Activated CD8-positive, alpha-beta memory T cell treated with anti-CD3 and anti-CD28 coated beads, Interleukin-2, amount 10 ng/mL, durations not matched to agents 7 days and 5 days (primary cell): ENCODE measurements around the gene AFF4. TPM values are rescaled to one million over a fixed set of nuclear protein-coding genes. Genes with fewer than 3 reads are reported as not detected.

Source experiments
- total RNA-seq, 2 experiments: library from RNA; stranded (reverse); gene quantifications; one replicate each; pipeline ENCODE4 v1.2.3, GENCODE V29; 2021

The AFF4 gene
- total RNA-seq, 2 experiments from 2014 or later = 32.6 to 34.7 TPM

Other genes starting within 250 kb of the AFF4 start
- gene KIF3A, start 226.1 kb downstream of the AFF4 start, total RNA-seq = 10 to 100 TPM; 18.2 to 38.8 TPM
- gene CCNI2, start 216.2 kb downstream of the AFF4 start, total RNA-seq = 10 to 100 TPM; 16.7 to 52.5 TPM
- 10 to 100 TPM; 43.7 to 57.3 TPM for gene SEPTIN8, start 186.4 kb downstream of the AFF4 start, total RNA-seq
- gene SOWAHA, start 150.3 kb downstream of the AFF4 start, total RNA-seq = under 1 TPM in 1 of 2 experiments, not detected in 1; 0.42 TPM
- gene SHROOM1, start 133.0 kb downstream of the AFF4 start, total RNA-seq = 10 to 100 TPM in 1 of 2 experiments, 1 to 10 TPM in 1; 4.4 to 11.5 TPM
- gene GDF9, start 97.2 kb downstream of the AFF4 start, total RNA-seq = under 1 TPM; 0.26 to 0.67 TPM
- 100 to 1,000 TPM; 344 to 446 TPM for gene UQCRQ, start 97.0 kb downstream of the AFF4 start, total RNA-seq
- 1 to 10 TPM; 2.7 to 6.0 TPM for gene LEAP2, start 90.0 kb downstream of the AFF4 start, total RNA-seq
- 10 to 100 TPM; 24.7 to 32.0 TPM for gene ZCCHC10, start 62.9 kb upstream of the AFF4 start, total RNA-seq
- gene HSPA4, start 88.4 kb upstream of the AFF4 start, total RNA-seq = 100 to 1,000 TPM; 105 to 169 TPM